ENCODE data around the gene NTF3.

NTF3 gene

GRCh38 chr12:5489760-5490406 lies 58.0 kb downstream of the NTF3 start:
- no peak for DNase-seq

DNA sequence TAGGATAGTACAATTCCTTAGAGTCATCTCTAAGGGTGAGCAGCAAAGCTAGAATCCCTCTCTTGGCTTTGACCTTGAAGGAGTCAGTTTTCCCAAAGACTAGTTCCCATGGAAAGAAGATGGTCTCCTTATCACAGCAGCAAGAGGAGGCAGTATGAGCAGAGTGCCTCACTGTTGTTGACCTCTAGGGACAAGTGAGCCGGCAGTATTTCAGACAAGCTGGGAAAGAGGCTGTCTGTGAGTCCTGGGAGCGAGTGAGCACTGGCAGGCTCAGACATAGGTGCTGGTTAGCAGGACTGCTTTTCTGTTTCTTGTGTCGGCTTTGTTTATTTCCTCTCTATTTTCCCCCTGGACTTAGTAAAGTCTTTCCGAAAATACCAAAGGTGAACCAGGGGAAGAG lies 60.7 kb downstream of the NTF3 start:
- DNase-seq = no peak

DNA sequence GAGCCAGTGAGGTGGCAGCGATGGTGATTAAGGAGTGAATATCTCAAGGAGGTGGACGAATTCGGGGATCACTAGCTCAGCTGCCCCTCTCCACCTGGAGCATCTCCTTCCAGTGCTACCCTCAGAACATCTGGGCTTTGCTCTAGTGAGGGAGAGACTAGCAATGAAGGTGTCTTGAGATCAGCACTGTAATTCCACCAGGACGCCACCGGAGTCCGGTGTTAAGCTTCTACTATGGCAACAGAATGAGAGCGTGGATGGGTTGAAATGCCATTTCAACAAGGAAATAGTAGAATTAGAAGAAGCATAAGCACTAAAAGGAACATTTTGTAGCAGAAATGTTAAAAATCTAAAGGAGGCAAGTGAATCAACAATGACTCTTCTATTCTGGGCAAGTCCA lies 61.1 kb downstream of the NTF3 start:
- DNase-seq = no peak

DNA sequence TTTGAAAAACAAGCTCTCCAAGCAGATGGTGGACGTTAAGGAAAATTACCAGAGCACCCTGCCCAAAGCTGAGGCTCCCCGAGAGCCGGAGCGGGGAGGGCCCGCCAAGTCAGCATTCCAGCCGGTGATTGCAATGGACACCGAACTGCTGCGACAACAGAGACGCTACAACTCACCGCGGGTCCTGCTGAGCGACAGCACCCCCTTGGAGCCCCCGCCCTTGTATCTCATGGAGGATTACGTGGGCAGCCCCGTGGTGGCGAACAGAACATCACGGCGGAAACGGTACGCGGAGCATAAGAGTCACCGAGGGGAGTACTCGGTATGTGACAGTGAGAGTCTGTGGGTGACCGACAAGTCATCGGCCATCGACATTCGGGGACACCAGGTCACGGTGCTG lies 62.4 kb downstream of the NTF3 start:
- no peak for DNase-seq

- DNase-seq = no peak
Observed at GRCh38 chr12:5497329-5498053, 65.6 kb downstream of the NTF3 start.

- no peak for DNase-seq
Observed at GRCh38 chr12:5498076-5498475, 66.2 kb downstream of the NTF3 start.

DNA sequence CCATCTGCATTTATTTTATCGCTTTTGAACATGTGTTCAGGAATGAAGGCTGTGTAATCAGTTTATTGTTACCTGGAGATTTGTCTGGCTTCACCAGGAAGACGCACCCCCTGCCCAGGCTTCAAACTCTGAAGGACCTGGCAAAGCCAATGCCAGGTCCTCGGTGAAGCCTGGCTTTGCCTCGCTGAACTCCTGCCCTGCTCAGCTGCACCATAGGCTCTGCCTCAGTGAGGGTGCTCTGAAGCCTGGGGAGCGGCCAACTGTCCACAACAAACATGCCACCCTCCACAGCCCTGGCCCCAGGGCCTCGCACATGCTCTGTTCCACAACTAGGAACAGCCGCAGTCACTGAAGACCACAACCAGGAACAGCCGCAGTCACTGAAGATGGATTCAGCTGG lies 66.9 kb downstream of the NTF3 start:
- DNase-seq = no peak

DNA sequence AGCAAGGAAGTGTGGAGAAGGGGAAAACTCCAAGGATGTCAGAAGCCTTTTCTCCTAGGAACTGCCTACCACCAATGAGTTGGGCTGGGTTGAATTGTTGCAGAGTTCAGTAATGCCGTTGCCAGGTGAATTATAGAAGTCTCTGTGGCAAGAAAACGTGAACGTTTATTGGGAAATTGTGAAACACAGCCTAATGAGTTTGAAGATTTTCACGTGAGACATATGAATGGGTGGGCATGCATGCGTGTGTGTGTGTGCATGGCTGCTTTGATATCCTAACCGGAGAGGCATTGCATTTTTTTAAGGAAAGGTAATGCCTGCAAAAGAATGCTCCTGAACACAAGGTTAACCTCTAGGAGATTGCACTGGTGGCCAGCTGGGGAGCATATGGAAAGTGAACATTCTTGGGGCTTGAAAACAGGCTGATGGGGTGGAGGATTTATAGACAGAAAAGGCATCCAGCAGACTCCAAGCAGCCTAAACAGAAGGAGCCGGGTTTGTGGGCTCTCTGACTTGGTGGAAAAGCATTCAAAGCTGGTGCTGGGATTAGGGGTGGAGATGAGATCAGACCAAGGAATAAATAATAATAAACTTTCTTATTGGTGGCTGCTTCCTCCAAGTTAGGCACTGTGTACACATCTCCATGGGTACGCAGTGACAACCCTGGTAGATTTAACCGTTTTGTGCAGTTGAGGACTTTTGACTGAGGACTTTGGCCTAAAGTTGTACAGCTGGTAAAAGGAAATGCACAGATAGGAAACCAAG lies 67.8 kb downstream of the NTF3 start:
- no peak for DNase-seq

DNA sequence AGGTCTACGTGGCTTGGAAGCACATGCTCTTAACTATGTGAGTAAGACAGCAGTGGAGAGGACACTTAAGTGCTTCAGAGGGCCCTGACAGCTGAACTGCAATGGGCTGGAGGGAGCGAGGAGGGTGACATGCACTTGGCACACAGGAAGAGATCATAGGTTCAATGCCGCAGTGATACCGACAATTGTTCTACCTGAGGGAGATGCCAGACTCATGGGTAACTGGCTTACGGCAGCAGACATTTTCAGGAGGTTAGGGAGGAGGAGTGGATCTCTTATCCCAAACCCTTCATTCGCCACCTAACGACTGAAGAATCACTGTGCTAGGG lies 68.4 kb downstream of the NTF3 start:
- no peak for DNase-seq

- no peak for DNase-seq
Observed at GRCh38 chr12:5503774-5504173, 71.9 kb downstream of the NTF3 start.

- DNase-seq = no peak
Observed at GRCh38 chr12:5505116-5505515, 73.2 kb downstream of the NTF3 start.

DNA sequence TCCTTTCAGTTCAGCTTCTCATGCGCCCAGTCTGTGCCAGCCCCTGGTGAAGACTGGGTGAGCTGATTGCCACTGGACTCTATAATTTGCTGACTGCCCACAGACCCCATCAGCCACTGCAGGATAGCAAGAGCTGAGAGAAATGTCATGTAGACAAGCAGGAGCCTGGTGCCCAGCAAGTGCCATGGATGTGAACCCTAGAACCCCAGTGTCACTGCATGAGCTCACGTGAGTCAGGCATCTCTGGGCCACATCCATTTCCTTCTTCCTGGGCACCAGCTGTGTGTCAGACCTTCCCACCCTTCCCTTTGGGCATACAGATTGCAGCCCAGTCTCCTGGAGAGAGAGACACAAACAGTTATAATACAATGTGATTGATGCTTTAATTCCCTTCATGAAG lies 73.8 kb downstream of the NTF3 start:
- DNase-seq = no peak

GRCh38 chr12:5506295-5506694 lies 74.4 kb downstream of the NTF3 start:
- no peak for DNase-seq

- DNase-seq = no peak
Observed at GRCh38 chr12:5506821-5507231, 74.9 kb downstream of the NTF3 start.

DNA sequence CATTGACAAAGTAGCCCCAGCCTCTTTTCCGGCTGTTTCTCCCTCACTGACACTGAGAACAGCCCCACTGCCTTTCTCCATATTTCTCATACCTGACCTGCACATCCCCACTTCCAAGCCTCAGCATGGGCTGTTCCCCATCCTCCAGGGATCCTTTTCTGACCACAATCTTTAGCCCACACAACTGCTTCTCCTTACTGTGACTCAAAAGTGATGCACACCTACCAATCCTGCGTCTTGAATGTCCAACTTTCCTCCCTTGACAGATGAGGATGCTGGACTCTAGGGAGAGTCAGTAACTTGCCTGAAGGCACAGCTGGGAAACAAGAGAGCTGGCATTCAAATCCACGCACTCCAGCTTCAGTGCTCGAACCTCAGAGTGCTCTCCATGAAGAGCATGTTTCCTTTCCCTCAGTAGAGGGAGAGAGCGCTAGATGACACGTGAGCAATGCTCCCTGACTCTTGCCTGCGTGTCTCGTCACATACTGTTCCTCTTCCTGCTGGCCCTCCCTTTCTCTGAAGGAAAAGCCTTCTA lies 75.6 kb downstream of the NTF3 start:
- DNase-seq = no peak

DNA sequence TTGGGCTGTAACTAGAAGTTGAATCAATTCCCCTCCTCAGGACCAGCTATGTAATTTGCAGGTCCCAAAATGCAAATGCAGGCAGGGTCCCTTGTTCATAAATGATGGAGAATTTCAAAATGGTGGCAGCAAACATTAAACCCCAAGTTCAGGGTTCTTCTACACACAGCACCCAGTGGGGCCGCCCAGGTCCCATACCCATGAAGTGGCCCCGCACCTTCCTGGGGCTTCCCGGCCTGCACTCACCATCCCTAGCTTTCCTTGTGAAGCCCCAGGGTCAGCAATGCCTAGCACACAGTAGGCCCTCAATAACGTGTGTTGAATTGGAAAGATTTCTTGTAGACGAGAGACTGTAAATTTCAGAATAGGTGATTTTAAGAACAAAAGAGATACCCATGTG lies 76.0 kb downstream of the NTF3 start:
- no peak for DNase-seq

DNA sequence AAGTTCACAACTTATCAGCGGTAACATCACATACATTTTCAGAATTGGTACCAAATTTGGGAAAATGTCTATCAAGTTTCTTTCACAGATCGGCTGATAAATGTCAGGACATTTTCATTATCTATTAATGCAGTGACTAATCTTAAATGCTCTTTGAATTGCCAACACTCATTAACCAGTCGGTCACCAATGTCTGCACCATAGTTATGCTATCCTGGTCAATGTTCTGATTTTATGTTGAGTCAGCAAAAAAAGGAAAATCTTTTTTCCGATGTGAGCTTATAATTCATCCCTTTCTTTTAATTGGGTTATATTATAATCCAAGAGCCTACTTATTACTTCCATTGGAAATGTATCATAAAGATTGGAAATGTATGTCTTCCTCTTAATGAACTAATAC lies 77.2 kb downstream of the NTF3 start:
- no peak for DNase-seq

GRCh38 chr12:5509557-5509956 lies 77.6 kb downstream of the NTF3 start:
- no peak for DNase-seq

DNA sequence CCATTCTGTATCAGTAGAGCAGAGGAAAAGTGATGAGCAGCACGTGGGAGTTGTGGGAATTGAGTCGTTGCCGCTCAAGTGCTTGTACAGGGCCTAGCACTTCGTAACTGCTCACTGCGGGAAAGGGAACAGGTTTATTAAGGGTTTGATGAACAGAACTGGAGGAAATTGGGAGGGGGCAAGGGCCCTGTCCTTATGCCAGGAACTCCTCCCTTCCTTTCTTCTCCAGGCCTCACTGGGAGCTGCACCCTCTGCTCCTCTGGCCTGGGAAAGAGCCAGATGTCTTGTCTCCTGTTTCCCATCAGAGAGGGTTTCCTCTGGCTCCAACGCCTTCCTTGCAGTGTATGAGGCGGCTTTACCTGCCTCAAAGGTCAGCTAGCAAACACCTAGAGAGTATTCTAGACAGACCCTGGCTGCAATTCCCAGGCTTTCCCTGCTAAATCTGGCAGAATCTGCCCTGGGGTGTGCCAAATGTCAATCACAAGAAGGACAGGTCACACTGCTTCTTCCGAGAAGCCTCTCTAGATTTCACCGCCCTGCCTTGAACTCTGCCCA lies 78.4 kb downstream of the NTF3 start:
- no peak for DNase-seq

- DNase-seq = no peak
Observed at GRCh38 chr12:5511256-5511643, 79.3 kb downstream of the NTF3 start.

GRCh38 chr12:5511644-5512600 lies 80.0 kb downstream of the NTF3 start:
- no peak for DNase-seq

GRCh38 chr12:5512601-5512970 lies 80.7 kb downstream of the NTF3 start:
- no peak for DNase-seq

GRCh38 chr12:5513406-5513805 lies 81.5 kb downstream of the NTF3 start:
- no peak for DNase-seq
